Suprapubic skin (tissue), 4 donors: ENCODE results near the gene POC1A. TPM values are rescaled to one million over a fixed set of nuclear protein-coding genes. Genes with fewer than 3 reads are reported as not detected.

Experiments used
- DNase-seq, 2 donors: peaks; one replicate each; pipeline ENCODE4 v3.0.0-alpha.2; 2019; ENCODE audit warnings: low spot score in 2 of 2
- H3K27ac ChIP-seq: fragments of 200-600 bp; sonication (generic); one replicate; pipeline ENCODE4 v1.5.1; 2019
- H3K27me3 ChIP-seq: fragments of 200-600 bp; sonication (generic); one replicate; pipeline ENCODE4 v1.5.1; 2019
- H3K36me3 ChIP-seq: fragments of 200-600 bp; sonication (generic); one replicate; pipeline ENCODE4 v1.5.1; 2019
- H3K4me1 ChIP-seq: fragments of 200-600 bp; sonication (generic); one replicate; pipeline ENCODE4 v1.5.1; 2019
- H3K4me3 ChIP-seq: fragments of 200-600 bp; sonication (generic); one replicate; pipeline ENCODE4 v1.5.1; 2019; ENCODE audit warnings: mild to moderate bottlenecking
- H3K9me3 ChIP-seq: fragments of 200-600 bp; sonication (generic); one replicate; pipeline ENCODE4 v1.5.1; 2019
- EP300 ChIP-seq: sonication (generic); formaldehyde crosslinking; IDR thresholded peaks from one replicate; pipeline ENCODE4 v1.6.1; 2017; ENCODE audit warnings: antibody characterized with exemption
- POLR2A ChIP-seq, 2 donors: fragments of 450-650 bp; IDR thresholded peaks; one replicate each; pipeline ENCODE4 v1.6.1; 2017; ENCODE audit warnings: antibody characterized with exemption in 2 of 2, mild to moderate bottlenecking in 2 of 2, moderate library complexity in 2 of 2
- POLR2AphosphoS5 ChIP-seq, 3 donors: sonication (generic); formaldehyde crosslinking; IDR thresholded peaks; one replicate each; pipeline ENCODE4 v1.6.1; 2017; ENCODE audit warnings: antibody characterized with exemption in 3 of 3
- WGBS: methylation state at CpG from one replicate; pipeline ENCODE4 v1.1.5; 2018; 5-methylcytosine and 5-hydroxymethylcytosine counted together
- total RNA-seq, 4 donors: library from RNA; depleted of rRNA; stranded (reverse); fragments of >200 nt; gene quantifications; one replicate each; pipeline ENCODE4 v1.1.0, GENCODE V29; 2016
- TF ChIP-seq, protein P1 (sequence below), 2 donors: fragments of 200-600 bp in 1 of 2; fragments of 450-650 bp in 1 of 2; sonication (generic) in 1 of 2; IDR thresholded peaks; one replicate each; pipeline ENCODE4 v1.5.1; 2016 to 2019; ENCODE audit warnings: antibody characterized with exemption in 2 of 2, mild to moderate bottlenecking in 1 of 2, moderate library complexity in 1 of 2

Gene POC1A
- total RNA-seq, 4 donors from 2014 or later = 1.1 to 4.8 (median 1.6) TPM

GRCh38 chr3:52072471-52072870 is 81.8 kb downstream of the POC1A start:
- no peak for DNase-seq
- WGBS = 92% methylated on average over 7 of the region's 8 CpGs

DNA sequence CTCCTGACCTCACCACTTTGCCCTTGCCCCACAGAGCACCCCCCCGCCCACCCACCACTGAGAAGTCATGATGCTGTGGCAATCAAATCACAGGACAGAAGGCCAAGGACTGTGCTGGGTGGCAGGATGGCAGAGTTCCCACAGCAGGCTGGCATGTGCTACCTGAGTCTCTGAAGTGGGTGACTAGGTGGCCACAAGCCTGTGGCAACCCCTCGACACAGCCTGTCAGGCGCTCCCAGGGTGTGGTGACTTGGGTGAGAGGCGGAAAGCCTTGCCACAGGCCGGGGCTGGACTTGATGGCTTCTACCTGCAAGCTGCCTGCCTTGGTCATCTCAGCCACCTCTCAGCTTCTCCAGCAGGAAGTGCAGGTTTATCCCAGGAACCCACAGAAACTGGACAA is 82.2 kb downstream of the POC1A start:
- no peak for DNase-seq

More at GRCh38 chr3:52072471-52072870, 81.8 kb downstream of the POC1A start:
- no peak for TF ChIP-seq EP300
- Histone ChIP-seq H3K36me3 (no peaks in the 10 kb centered on the region), H3K4me3 (no peak overlapping the region), H3K27ac (no peak overlapping the region), H3K4me1 (peaks cover 48% of the 10 kb centered on the region), H3K27me3 (no peaks in the 10 kb centered on the region), H3K9me3 (no peaks in the 10 kb centered on the region)

DNA sequence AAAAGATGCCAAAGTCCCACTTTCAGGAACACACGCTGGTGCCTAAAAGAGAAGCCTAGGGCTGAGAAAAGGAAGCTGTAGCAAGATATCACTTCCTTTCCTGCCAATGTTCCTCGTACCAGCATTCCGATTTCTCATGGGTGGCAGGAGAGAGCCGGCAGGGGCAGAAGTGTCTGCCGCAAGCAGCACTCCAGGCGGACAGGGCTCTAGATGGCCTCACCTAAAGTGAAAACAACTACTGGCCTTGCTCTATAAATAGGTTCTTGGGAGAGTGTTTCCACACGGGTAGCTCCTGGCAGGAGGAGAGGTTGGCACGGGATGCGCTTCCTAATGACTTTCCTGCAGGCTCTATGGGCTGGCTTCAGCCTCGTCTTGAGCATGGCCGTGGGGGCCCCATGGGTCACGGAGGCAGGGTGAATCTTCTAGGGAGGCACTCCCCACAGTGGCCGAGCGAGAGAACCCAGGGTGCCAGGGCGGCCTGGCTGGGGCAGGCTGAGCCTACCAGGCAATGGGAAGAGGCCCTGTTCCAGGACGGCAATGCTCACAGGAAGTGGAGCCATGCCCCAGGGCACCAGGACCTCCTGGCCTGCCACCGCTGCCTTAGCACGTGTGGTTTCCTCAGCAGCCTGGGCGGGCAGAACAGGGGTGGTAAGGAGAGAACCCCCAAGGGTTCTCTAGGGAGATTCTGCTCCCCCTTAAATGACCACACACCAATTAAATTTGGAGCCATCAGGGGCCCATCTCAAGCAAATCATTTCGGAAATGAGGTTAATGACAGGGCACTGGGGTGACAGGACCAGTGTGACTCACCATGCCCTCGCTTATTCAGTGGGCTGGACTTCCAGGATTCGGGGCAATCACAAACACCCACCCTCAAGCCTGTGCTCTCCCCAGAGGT is 83.2 kb downstream of the POC1A start:
- no peak overlapping the region for H3K4me3 ChIP-seq
- no peaks in the 10 kb centered on the region for H3K36me3 ChIP-seq
- TF ChIP-seq EP300 (no peak), POLR2AphosphoS5 (IDR thresholded peaks at IDR 0.05) (peak in 1 of 3 donors; percentile 16)
- TF ChIP-seq, protein P1, sequence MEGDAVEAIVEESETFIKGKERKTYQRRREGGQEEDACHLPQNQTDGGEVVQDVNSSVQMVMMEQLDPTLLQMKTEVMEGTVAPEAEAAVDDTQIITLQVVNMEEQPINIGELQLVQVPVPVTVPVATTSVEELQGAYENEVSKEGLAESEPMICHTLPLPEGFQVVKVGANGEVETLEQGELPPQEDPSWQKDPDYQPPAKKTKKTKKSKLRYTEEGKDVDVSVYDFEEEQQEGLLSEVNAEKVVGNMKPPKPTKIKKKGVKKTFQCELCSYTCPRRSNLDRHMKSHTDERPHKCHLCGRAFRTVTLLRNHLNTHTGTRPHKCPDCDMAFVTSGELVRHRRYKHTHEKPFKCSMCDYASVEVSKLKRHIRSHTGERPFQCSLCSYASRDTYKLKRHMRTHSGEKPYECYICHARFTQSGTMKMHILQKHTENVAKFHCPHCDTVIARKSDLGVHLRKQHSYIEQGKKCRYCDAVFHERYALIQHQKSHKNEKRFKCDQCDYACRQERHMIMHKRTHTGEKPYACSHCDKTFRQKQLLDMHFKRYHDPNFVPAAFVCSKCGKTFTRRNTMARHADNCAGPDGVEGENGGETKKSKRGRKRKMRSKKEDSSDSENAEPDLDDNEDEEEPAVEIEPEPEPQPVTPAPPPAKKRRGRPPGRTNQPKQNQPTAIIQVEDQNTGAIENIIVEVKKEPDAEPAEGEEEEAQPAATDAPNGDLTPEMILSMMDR (IDR thresholded peaks at IDR 0.05) = no peak
- H3K27me3 ChIP-seq = no peaks in the 10 kb centered on the region
- H3K27ac ChIP-seq = peak overlapping the region; percentile 55
- H3K9me3 ChIP-seq = no peaks in the 10 kb centered on the region
- WGBS = 42% methylated on average over 17 of the region's 22 CpGs
- DNase-seq = no peak
- H3K4me1 ChIP-seq = peaks cover 63% of the 10 kb centered on the region

More for the DNA sequence above, 82.2 kb downstream of the POC1A start:
- Histone ChIP-seq H3K27ac (no peak overlapping the region), H3K4me1 (peaks cover 52% of the 10 kb centered on the region), H3K9me3 (no peaks in the 10 kb centered on the region), H3K27me3 (no peaks in the 10 kb centered on the region), H3K4me3 (no peak overlapping the region), H3K36me3 (no peaks in the 10 kb centered on the region)
- TF ChIP-seq, protein P1 (IDR thresholded peaks at IDR 0.05) = no peak
- TF ChIP-seq POLR2AphosphoS5 (IDR thresholded peaks at IDR 0.05) = no peak
- TF ChIP-seq EP300 = no peak
- TF ChIP-seq POLR2A (IDR thresholded peaks at IDR 0.05) = no peak
- 70% methylated on average over 4 of the region's 5 CpGs for WGBS

- 89% methylated on average over 3 of the region's 4 CpGs for WGBS
- peaks cover 74% of the 10 kb centered on the region for H3K4me1 ChIP-seq
Measured at GRCh38 chr3:52069855-52070254, 84.4 kb downstream of the POC1A start.

GRCh38 chr3:52069135-52069534 is 85.1 kb downstream of the POC1A start:
- peaks cover 81% of the 10 kb centered on the region for H3K4me1 ChIP-seq

More at GRCh38 chr3:52069855-52070254, 84.4 kb downstream of the POC1A start:
- Histone ChIP-seq H3K36me3 (no peaks in the 10 kb centered on the region), H3K4me3 (no peak overlapping the region), H3K27ac (no peak overlapping the region), H3K27me3 (no peaks in the 10 kb centered on the region), H3K9me3 (no peaks in the 10 kb centered on the region)
- no peak for DNase-seq
- TF ChIP-seq, protein P1 (IDR thresholded peaks at IDR 0.05) = no peak
- TF ChIP-seq POLR2A (IDR thresholded peaks at IDR 0.05) (no peak), EP300 (no peak), POLR2AphosphoS5 (IDR thresholded peaks at IDR 0.05) (no peak)

More at GRCh38 chr3:52069135-52069534, 85.1 kb downstream of the POC1A start:
- TF ChIP-seq, protein P1 (IDR thresholded peaks at IDR 0.05) = no peak
- TF ChIP-seq EP300 (no peak), POLR2AphosphoS5 (IDR thresholded peaks at IDR 0.05) (no peak), POLR2A (IDR thresholded peaks at IDR 0.05) (no peak)
- no peak overlapping the region for H3K4me3 ChIP-seq
- H3K9me3 ChIP-seq = no peaks in the 10 kb centered on the region
- WGBS = 96% methylated on average over 3 of the region's 5 CpGs
- no peak for DNase-seq
- no peak overlapping the region for H3K27ac ChIP-seq
- H3K27me3 ChIP-seq = no peaks in the 10 kb centered on the region
- H3K36me3 ChIP-seq = no peaks in the 10 kb centered on the region
